K562 (cell line): ENCODE measurements around the gene AKT1S1. TPM values are rescaled to one million over a fixed set of nuclear protein-coding genes. Genes with fewer than 3 reads are reported as not detected.
A peak's percentile ranks its signal among the peaks of the same experiment; 100 is the strongest.

ENCODE experiments used
- CCNT2 ChIP-seq: IDR thresholded peaks from 2 replicates; pipeline ENCODE4 v1.6.1; 2011; ENCODE audit warnings: borderline replicate concordance, low read depth, mild to moderate bottlenecking, moderate library complexity, mixed read lengths, low read length; ENCODE audit not compliant: insufficient read length; ENCODE audit errors: extremely low read depth
- DDX20 ChIP-seq: fragments of 450-650 bp; IDR thresholded peaks from 2 replicates; pipeline ENCODE4 v1.6.1; 2016; ENCODE audit warnings: missing genetic modification characterization, low read depth, mild to moderate bottlenecking, missing compliant biosample characterization, moderate library complexity
- HCFC1 ChIP-seq: IDR thresholded peaks from 2 replicates; pipeline ENCODE4 v1.6.1; 2012; ENCODE audit warnings: low read depth, low read length, improper control_type of control experiment
- NCOA6 ChIP-seq: fragments of 450-650 bp; IDR thresholded peaks from 2 replicates; pipeline ENCODE4 v1.6.1; 2017; ENCODE audit warnings: mild to moderate bottlenecking
- NEUROD1 ChIP-seq: fragments of 150-350 bp; IDR thresholded peaks from 2 replicates; pipeline ENCODE4 v1.6.1; 2014; ENCODE audit warnings: borderline replicate concordance, low read length, low read depth; ENCODE audit not compliant: partially characterized antibody
- NR1H2 ChIP-seq: sonication (generic); formaldehyde crosslinking; IDR thresholded peaks from 2 replicates; pipeline ENCODE4 v1.4.0; 2020; ENCODE audit warnings: mild to moderate bottlenecking, missing genetic modification reagents
- TEAD2 ChIP-seq: fragments of 450-650 bp; IDR thresholded peaks from 2 replicates; pipeline ENCODE4 v1.6.1; 2016; ENCODE audit warnings: missing genetic modification characterization, control low read depth, missing compliant biosample characterization
- TOE1 ChIP-seq, 2 experiments: fragments of 450-650 bp in 1 of 2; sonication (generic) in 1 of 2; formaldehyde crosslinking in 1 of 2; IDR thresholded peaks; 2 replicates each; pipeline versions ENCODE4 v1.7.1 to v1.8.0; 2016 to 2022; ENCODE audit warnings: borderline replicate concordance in 2 of 2, mild to moderate bottlenecking in 2 of 2, antibody characterized with exemption in 1 of 2, inconsistent platforms in 1 of 2, low read depth in 1 of 2, missing genetic modification reagents in 1 of 2, moderate library complexity in 1 of 2
- TRIM28 ChIP-seq: fragments of 450-650 bp; IDR thresholded peaks from 2 replicates; pipeline ENCODE4 v1.6.1; 2017
- XRCC5 ChIP-seq: fragments of 200-400 bp; formaldehyde crosslinking; IDR thresholded peaks from 2 replicates; pipeline ENCODE4 v1.6.1; 2017; ENCODE audit warnings: low read depth, mild to moderate bottlenecking, low read length
- ZNF592 ChIP-seq: fragments of 450-650 bp; IDR thresholded peaks from 2 replicates; pipeline ENCODE4 v1.6.1; 2017; ENCODE audit warnings: antibody characterized with exemption, mild to moderate bottlenecking
- ZNF609 ChIP-seq: sonication (generic); formaldehyde crosslinking; IDR thresholded peaks from 2 replicates; pipeline ENCODE4 v1.8.1; 2023; ENCODE audit warnings: missing genetic modification reagents, mild to moderate bottlenecking, borderline replicate concordance
- polyA plus RNA-seq, 8 experiments: library from polyadenylated mRNA; depleted of rRNA in 4 of 8; stranded (reverse) in 5 of 8; unstranded in 3 of 8; fragments of >200 nt; fragmentation: Nextera tagmentation in 2 of 8; fragmentation: Illumina TruSeq in 1 of 8; extraction: Ambion mirVana in 2 of 8; extraction: Trizol in 1 of 8; gene quantifications; 2 replicates each; pipeline versions ENCODE4 v1.2.1 to v1.2.3, GENCODE V29; 2011 to 2014; ENCODE audit warnings: inconsistent platforms in 1 of 8, missing spikeins in 1 of 8
- total RNA-seq, 7 experiments: library from RNA; depleted of rRNA in 6 of 7; stranded (reverse); fragments of >200 nt in 6 of 7; fragmentation: Illumina TruSeq in 2 of 7; extraction: Trizol in 2 of 7; gene quantifications; 2 replicates each; pipeline versions ENCODE4 v1.2.1 to v1.2.3, GENCODE V29; 2011 to 2021; ENCODE audit warnings: low replicate concordance in 1 of 7

AKT1S1 gene
- total and polyA plus RNA-seq, 9 of the 15 experiments (the other 6 are each of a cell fraction or from before 2014, with no cell fraction given): 1.2 to 50.3 (median 17.1) TPM

GRCh38 chr19:49866933-49867782 lies 10.0 kb downstream of the AKT1S1 start, which contains the start of gene PNKP (continued):
- no peak for TF ChIP-seq ZNF592
- peak; percentile 31 for TF ChIP-seq NEUROD1
- no peak for TF ChIP-seq XRCC5
- TF ChIP-seq HCFC1: no peak
- TF ChIP-seq CCNT2: peak; percentile 86
- no peak for TF ChIP-seq DDX20
- no peak for TF ChIP-seq TEAD2
- no peak for TF ChIP-seq NR1H2 (CRISPR knock-in tag)
- no peak for TF ChIP-seq NCOA6
- TF ChIP-seq TRIM28: no peak
- no peak for TF ChIP-seq ZNF609 (CRISPR knock-in tag)
- peak; percentile 72; the same call in 1 of the 2 replicates for TF ChIP-seq TOE1 (IDR thresholded peaks at IDR 0.05; ENCODE audit: borderline replicate concordance)
- TF ChIP-seq TOE1 (CRISPR knock-in tag; IDR thresholded peaks at IDR 0.05; ENCODE audit: borderline replicate concordance, low read depth): no peak; the same call in 1 of the 2 replicates
